NCI-H2081 (cell line): ENCODE data around the gene MAFG.

Source experiments
- DNase-seq, 2 experiments: peaks; one replicate each; lab custom pipeline; 2025; lab: John Stamatoyannopoulos, UW

Gene MAFG

GRCh38 chr17:81868674-81869220 lies 58.8 kb downstream of the MAFG start:
- DNase-seq = peak in 1 of 2 experiments; percentile 42
